NAMALWA (cell line): ENCODE results near the gene AIFM3.

ENCODE experiments used
- DNase-seq: peaks from one replicate; pipeline ENCODE4 v3.0.0-alpha.2; 2015; ENCODE audit warnings: low spot score

AIFM3 gene

GRCh38 chr22:20991252-20992055 lies 24.4 kb downstream of the AIFM3 start:
- DNase-seq, result no peak

GRCh38 chr22:20992056-20992442 lies 25.0 kb downstream of the AIFM3 start:
- no peak for DNase-seq

GRCh38 chr22:20992456-20993303 lies 25.6 kb downstream of the AIFM3 start:
- DNase-seq, result no peak

- DNase-seq, result no peak
These were observed 26.5 kb downstream of the AIFM3 start for GRCh38 chr22:20993304-20994127.

DNA sequence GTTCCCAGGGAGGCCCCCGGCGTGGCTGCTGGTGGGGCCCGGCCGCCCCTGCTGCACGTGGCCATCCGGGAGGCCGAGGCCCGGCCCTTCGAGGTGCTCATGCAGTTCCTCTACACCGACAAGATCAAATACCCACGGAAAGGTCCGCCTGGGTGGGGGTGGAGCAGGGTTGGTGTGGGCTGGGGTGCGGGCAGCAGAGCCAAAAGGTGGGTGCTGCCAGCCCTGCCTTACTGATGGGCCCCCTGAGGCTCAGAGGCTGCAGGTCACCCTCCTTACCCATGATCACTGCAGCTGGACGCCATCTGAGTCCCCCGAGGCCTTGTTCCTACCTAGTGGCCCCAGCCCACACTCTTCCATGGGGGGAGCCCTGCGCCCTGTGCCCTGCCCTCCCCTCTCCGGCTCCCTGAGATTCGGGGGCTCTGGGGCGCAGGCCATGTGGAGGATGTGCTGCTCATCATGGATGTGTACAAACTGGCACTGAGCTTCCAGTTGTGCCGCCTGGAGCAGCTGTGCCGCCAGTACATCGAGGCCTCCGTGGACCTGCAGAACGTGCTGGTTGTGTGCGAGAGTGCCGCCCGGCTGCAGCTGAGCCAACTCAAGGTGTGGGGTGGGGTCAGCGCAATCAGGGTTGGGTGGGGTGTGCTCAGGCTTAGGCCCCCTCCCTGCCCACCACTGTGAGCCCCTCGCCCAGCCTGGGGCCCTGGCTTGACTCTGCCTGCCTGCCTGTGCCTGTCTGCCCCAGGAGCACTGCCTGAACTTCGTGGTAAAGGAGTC lies 27.3 kb downstream of the AIFM3 start:
- no peak for DNase-seq

GRCh38 chr22:20994902-20995241 lies 27.8 kb downstream of the AIFM3 start:
- DNase-seq, result no peak

DNA sequence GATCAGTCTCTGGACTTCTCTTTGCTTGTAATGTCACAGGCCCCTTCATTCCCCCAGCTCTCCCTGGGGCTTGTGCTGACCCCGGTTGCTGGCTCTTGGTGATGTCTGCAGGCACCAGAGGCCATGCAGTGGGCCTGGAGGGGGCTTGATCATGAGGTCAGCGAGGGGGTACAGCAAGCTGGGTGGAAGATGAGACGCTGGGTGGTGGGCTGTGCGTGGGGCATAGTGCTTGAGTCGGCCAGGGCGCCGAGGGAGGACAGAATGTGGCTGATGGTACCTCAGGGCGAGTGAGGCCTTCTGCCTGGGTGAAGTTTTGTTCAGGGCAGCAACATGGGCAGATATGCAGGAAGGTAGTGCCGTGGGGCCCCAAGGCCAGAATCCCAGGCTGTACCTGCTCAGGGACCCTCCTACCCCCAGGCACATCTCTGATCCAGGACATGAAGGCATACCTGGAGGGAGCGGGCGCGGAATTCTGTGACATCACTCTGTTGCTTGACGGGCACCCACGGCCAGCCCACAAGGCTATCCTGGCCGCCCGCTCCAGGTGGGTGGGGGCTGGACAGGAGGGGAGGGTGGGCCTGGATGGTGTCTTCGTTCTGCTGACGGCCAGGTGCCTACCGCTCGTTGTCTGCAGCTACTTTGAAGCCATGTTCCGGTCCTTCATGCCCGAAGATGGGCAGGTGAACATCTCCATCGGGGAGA lies 28.4 kb downstream of the AIFM3 start:
- DNase-seq, result no peak

DNA sequence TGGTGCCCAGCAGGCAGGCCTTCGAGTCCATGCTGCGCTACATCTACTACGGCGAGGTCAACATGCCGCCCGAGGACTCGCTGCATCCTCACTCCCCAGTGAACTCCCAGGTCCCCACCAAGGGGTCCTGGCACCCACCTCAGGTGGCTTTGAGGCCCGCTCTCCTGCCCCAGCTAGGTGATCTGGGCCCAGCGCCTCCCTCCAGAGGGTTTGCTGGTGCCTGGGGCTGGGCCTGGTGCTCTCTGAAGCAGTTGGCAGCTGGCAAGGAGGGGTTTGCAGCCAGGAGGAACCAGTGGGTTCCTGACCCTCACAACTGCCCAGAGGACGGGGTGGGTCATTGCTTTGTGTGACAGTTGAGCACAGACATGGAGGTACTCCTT lies 29.0 kb downstream of the AIFM3 start:
- DNase-seq, result no peak

- DNase-seq, result no peak
These were observed 29.8 kb downstream of the AIFM3 start for GRCh38 chr22:20996598-20997535.

- no peak for DNase-seq
These were observed 30.6 kb downstream of the AIFM3 start for GRCh38 chr22:20997536-20998257.

- no peak for DNase-seq
These were observed 31.6 kb downstream of the AIFM3 start for GRCh38 chr22:20998411-20999336.

- no peak for DNase-seq
These were observed 32.5 kb downstream of the AIFM3 start for GRCh38 chr22:20999350-21000206.

DNA sequence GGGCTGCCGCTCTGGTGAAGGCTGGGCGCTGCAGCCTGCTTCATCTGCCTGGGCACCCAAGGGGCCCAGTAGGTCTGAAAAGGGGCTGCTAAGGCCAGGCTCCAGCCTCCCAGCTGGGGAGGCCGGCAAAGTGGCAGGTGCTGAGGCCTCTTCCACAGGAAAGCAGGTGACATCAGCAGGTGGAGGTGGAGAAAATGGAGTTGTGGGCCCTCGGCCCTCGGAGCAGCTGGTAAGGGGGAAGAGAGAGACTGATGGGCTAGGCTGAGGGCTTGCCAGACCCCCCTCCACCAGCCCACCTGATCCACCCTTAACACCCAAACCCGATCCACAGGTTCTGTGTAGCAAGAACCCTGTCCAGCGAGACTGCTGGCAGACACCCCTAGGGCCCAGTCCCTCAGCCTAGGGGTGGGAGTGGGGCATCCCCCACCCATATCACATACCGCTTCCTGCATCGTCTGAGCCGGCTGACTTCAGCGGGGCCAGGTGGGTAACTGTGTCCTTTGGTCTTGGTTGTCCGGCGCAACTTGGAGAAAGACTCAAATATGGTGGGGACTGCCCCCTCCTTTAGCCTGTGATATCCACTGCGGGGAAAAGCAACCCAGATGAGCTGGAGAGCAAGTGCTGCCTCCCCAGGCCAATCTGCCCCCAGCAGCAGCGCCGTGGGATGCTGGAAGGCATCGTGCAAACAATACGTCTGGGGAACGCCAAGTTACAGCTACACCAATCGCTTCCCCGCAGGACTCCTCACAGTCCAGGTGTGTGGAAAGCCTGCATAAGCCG lies 33.3 kb downstream of the AIFM3 start:
- DNase-seq, result no peak

GRCh38 chr22:21000987-21001600 lies 34.0 kb downstream of the AIFM3 start:
- DNase-seq, result no peak

- DNase-seq, result peak; percentile 97
These were observed 34.7 kb downstream of the AIFM3 start, which contains the start of gene THAP7 for GRCh38 chr22:21001601-21002325. TSS of gene THAP7 (minus strand) at chr22:21002118. CDS start at chr22:21001911, 207 bp downstream.
